IPS DF 4.7 (cell line): ENCODE results near the gene CDPF1.

Experiments
- DNase-seq: peaks from one replicate; pipeline ENCODE4 v3.0.0-alpha.2; 2013; ENCODE audit warnings: low spot score; ENCODE audit errors: extremely low read depth

Gene CDPF1

GRCh38 chr22:46259374-46259773, 9.3 kb upstream of the CDPF1 start:
- DNase-seq: no peak

- no peak for DNase-seq
Measured at GRCh38 chr22:46256358-46256958, 6.4 kb upstream of the CDPF1 start.

- DNase-seq: no peak
Measured at GRCh38 chr22:46251816-46252380, 1.8 kb upstream of the CDPF1 start.

- no peak for DNase-seq
Measured at GRCh38 chr22:46251266-46251665, 1.2 kb upstream of the CDPF1 start.

- DNase-seq: no peak
Measured at GRCh38 chr22:46250783-46251125, 661 bp upstream of the CDPF1 start.

- DNase-seq: no peak
Measured at GRCh38 chr22:46247443-46247975, 2.6 kb downstream of the CDPF1 start.

GRCh38 chr22:46246178-46246577, 3.9 kb downstream of the CDPF1 start:
- no peak for DNase-seq

GRCh38 chr22:46245511-46245910, 4.6 kb downstream of the CDPF1 start:
- no peak for DNase-seq

- no peak for DNase-seq
Measured at GRCh38 chr22:46244771-46245170, 5.3 kb downstream of the CDPF1 start.

GRCh38 chr22:46242076-46242475, 8.0 kb downstream of the CDPF1 start:
- no peak for DNase-seq

GRCh38 chr22:46241396-46242007, 8.6 kb downstream of the CDPF1 start:
- DNase-seq: no peak

- DNase-seq: no peak
Measured at GRCh38 chr22:46240907-46241306, 9.2 kb downstream of the CDPF1 start.

- no peak for DNase-seq
Measured at GRCh38 chr22:46240506-46240905, 9.6 kb downstream of the CDPF1 start.

- DNase-seq: no peak
Measured at GRCh38 chr22:46240073-46240472, 10.0 kb downstream of the CDPF1 start.

GRCh38 chr22:46239261-46240048, 10.6 kb downstream of the CDPF1 start:
- DNase-seq: no peak

- DNase-seq: no peak
Measured at GRCh38 chr22:46238541-46238940, 11.6 kb downstream of the CDPF1 start.

- DNase-seq: no peak
Measured at GRCh38 chr22:46237453-46238124, 12.5 kb downstream of the CDPF1 start.

- no peak for DNase-seq
Measured at GRCh38 chr22:46234969-46235368, 15.1 kb downstream of the CDPF1 start.

- DNase-seq: no peak
Measured at GRCh38 chr22:46233231-46233630, 16.9 kb downstream of the CDPF1 start.

- no peak for DNase-seq
Measured at GRCh38 chr22:46230262-46230901, 19.7 kb downstream of the CDPF1 start.

GRCh38 chr22:46229701-46230100, 20.4 kb downstream of the CDPF1 start:
- DNase-seq: no peak
